ES-I3 (cell line): Measurements from ENCODE around the gene PCNX2.

ENCODE experiments used
- H3K36me3 ChIP-seq: 2 replicates; pipeline ENCODE4 v1.6.1; 2013; ENCODE audit warnings: mild to moderate bottlenecking, low read length, control low read depth, moderate library complexity; ENCODE audit not compliant: insufficient read depth
- H3K4me1 ChIP-seq: 2 replicates; pipeline ENCODE4 v1.6.1; 2013; ENCODE audit warnings: mild to moderate bottlenecking, control low read depth, low read length; ENCODE audit not compliant: insufficient read depth
- H3K9ac ChIP-seq: 2 replicates; pipeline ENCODE4 v1.6.1; 2013; ENCODE audit warnings: low read depth, mild to moderate bottlenecking, low read length, moderate library complexity
- H3K9me3 ChIP-seq: 2 replicates; pipeline ENCODE4 v1.6.1; 2013; ENCODE audit warnings: mild to moderate bottlenecking, low read length, moderate library complexity; ENCODE audit not compliant: control insufficient read depth, insufficient read depth

PCNX2 gene

GRCh38 chr1:233027046-233027445, 268.5 kb downstream of the PCNX2 start:
- peaks cover 7% of the 10 kb centered on the region; the same call in 1 of the 2 replicates for H3K36me3 ChIP-seq
- H3K4me1 ChIP-seq = peaks cover 21% of the 10 kb centered on the region
- no peak overlapping the region for H3K9ac ChIP-seq
- H3K9me3 ChIP-seq = no peaks in the 10 kb centered on the region

- Histone ChIP-seq H3K9me3 (no peaks in the 10 kb centered on the region), H3K36me3 (peaks cover 7% of the 10 kb centered on the region; the same call in 1 of the 2 replicates), H3K4me1 (peaks cover 25% of the 10 kb centered on the region), H3K9ac (no peak overlapping the region)
Measured at GRCh38 chr1:233025567-233025966, 270.0 kb downstream of the PCNX2 start.

GRCh38 chr1:233025157-233025556, 270.4 kb downstream of the PCNX2 start:
- no peak overlapping the region for H3K9ac ChIP-seq
- no peaks in the 10 kb centered on the region for H3K9me3 ChIP-seq
- H3K4me1 ChIP-seq = peaks cover 25% of the 10 kb centered on the region
- H3K36me3 ChIP-seq = peaks cover 7% of the 10 kb centered on the region; the same call in 1 of the 2 replicates

- Histone ChIP-seq H3K9ac (no peak overlapping the region), H3K36me3 (peaks cover 7% of the 10 kb centered on the region; the same call in 1 of the 2 replicates), H3K9me3 (no peaks in the 10 kb centered on the region), H3K4me1 (peaks cover 25% of the 10 kb centered on the region)
Measured at GRCh38 chr1:233024199-233024598, 271.3 kb downstream of the PCNX2 start.

GRCh38 chr1:233022246-233022645, 273.3 kb downstream of the PCNX2 start:
- Histone ChIP-seq H3K9ac (no peak overlapping the region), H3K36me3 (peaks cover 7% of the 10 kb centered on the region; the same call in 1 of the 2 replicates), H3K9me3 (no peaks in the 10 kb centered on the region), H3K4me1 (peaks cover 23% of the 10 kb centered on the region)

GRCh38 chr1:233020426-233020825, 275.1 kb downstream of the PCNX2 start:
- no peak overlapping the region for H3K9ac ChIP-seq
- peaks cover 6% of the 10 kb centered on the region for H3K4me1 ChIP-seq
- no peaks in the 10 kb centered on the region for H3K9me3 ChIP-seq
- H3K36me3 ChIP-seq = peaks cover 7% of the 10 kb centered on the region; the same call in 1 of the 2 replicates

GRCh38 chr1:233019778-233020325, 275.7 kb downstream of the PCNX2 start:
- Histone ChIP-seq H3K9me3 (no peaks in the 10 kb centered on the region), H3K4me1 (peaks cover 4% of the 10 kb centered on the region), H3K36me3 (peaks cover 5% of the 10 kb centered on the region; the same call in 1 of the 2 replicates), H3K9ac (no peak overlapping the region)

GRCh38 chr1:233019083-233019482, 276.4 kb downstream of the PCNX2 start:
- Histone ChIP-seq H3K9ac (no peak overlapping the region), H3K36me3 (no peaks in the 10 kb centered on the region; the same call in 1 of the 2 replicates), H3K4me1 (peaks cover 4% of the 10 kb centered on the region; the same call in 1 of the 2 replicates), H3K9me3 (no peaks in the 10 kb centered on the region)

GRCh38 chr1:233016798-233017197, 278.7 kb downstream of the PCNX2 start:
- Histone ChIP-seq H3K4me1 (peaks cover 4% of the 10 kb centered on the region; the same call in 1 of the 2 replicates), H3K36me3 (no peaks in the 10 kb centered on the region; the same call in none of the 2 replicates), H3K9ac (no peak overlapping the region), H3K9me3 (no peaks in the 10 kb centered on the region)

- Histone ChIP-seq H3K9ac (no peak overlapping the region), H3K36me3 (no peaks in the 10 kb centered on the region; the same call in none of the 2 replicates), H3K4me1 (peaks cover 3% of the 10 kb centered on the region; the same call in 1 of the 2 replicates)
Measured at GRCh38 chr1:233015965-233016364, 279.6 kb downstream of the PCNX2 start.

GRCh38 chr1:233012021-233012420, 283.5 kb downstream of the PCNX2 start:
- Histone ChIP-seq H3K9me3 (no peaks in the 10 kb centered on the region), H3K4me1 (no peaks in the 10 kb centered on the region), H3K36me3 (no peaks in the 10 kb centered on the region; the same call in 1 of the 2 replicates)

More at GRCh38 chr1:233015965-233016364, 279.6 kb downstream of the PCNX2 start:
- H3K9me3 ChIP-seq = no peaks in the 10 kb centered on the region

GRCh38 chr1:233010146-233010545, 285.4 kb downstream of the PCNX2 start:
- H3K4me1 ChIP-seq = no peaks in the 10 kb centered on the region; the same call in 1 of the 2 replicates
- H3K9me3 ChIP-seq = no peaks in the 10 kb centered on the region
- no peak overlapping the region for H3K9ac ChIP-seq
- H3K36me3 ChIP-seq = no peaks in the 10 kb centered on the region; the same call in 1 of the 2 replicates

More at GRCh38 chr1:233012021-233012420, 283.5 kb downstream of the PCNX2 start:
- H3K9ac ChIP-seq = no peak overlapping the region

- Histone ChIP-seq H3K9me3 (no peaks in the 10 kb centered on the region), H3K36me3 (no peaks in the 10 kb centered on the region; the same call in 1 of the 2 replicates), H3K9ac (no peak overlapping the region), H3K4me1 (no peaks in the 10 kb centered on the region; the same call in 1 of the 2 replicates)
Measured at GRCh38 chr1:233006541-233006973, 289.0 kb downstream of the PCNX2 start.

GRCh38 chr1:233006108-233006507, 289.4 kb downstream of the PCNX2 start:
- Histone ChIP-seq H3K4me1 (no peaks in the 10 kb centered on the region; the same call in 1 of the 2 replicates), H3K9me3 (no peaks in the 10 kb centered on the region), H3K36me3 (no peaks in the 10 kb centered on the region; the same call in 1 of the 2 replicates), H3K9ac (no peak overlapping the region)

GRCh38 chr1:233005703-233006102, 289.8 kb downstream of the PCNX2 start:
- H3K4me1 ChIP-seq = no peaks in the 10 kb centered on the region; the same call in 1 of the 2 replicates
- no peak overlapping the region for H3K9ac ChIP-seq
- H3K9me3 ChIP-seq = no peaks in the 10 kb centered on the region
- no peaks in the 10 kb centered on the region; the same call in 1 of the 2 replicates for H3K36me3 ChIP-seq
